ENCODE measurements around the gene CERT1. TPM values are rescaled to one million over a fixed set of nuclear protein-coding genes. Genes with fewer than 3 reads are reported as not detected.

The CERT1 gene
- total and polyA plus RNA-seq, 2 donors (not counting 1 experiment from before 2014, with no cell fraction given), result 18.0 to 36.0 TPM

- Histone ChIP-seq H3K4me3 (replicated peaks in 1 of 4; ENCODE audit: control extremely low read depth in 1 of 4, insufficient read depth in 1 of 4, low read depth in 3 of 4, low read length in 4 of 4) (no peak overlapping the region), H3K4me2 (ENCODE audit: extremely low read depth, insufficient read depth, low read length) (no peak overlapping the region), H3K9me3 (ENCODE audit: control insufficient read depth, insufficient read depth, low read depth, low read length) (no peaks in the 10 kb centered on the region), H3K79me2 (ENCODE audit: control insufficient read depth, insufficient read depth, low read length) (no peaks in the 10 kb centered on the region), H3K27ac (ENCODE audit: insufficient read depth, low read length) (no peak overlapping the region), H3K4me1 (ENCODE audit: control insufficient read depth, extremely low read depth, insufficient read depth, low read length) (no peaks in the 10 kb centered on the region), H2AFZ (ENCODE audit: low read length) (no peak overlapping the region), H4K20me1 (ENCODE audit: control insufficient read depth, extremely low read depth, insufficient read depth, low read length) (no peaks in the 10 kb centered on the region), H3K27me3 (ENCODE audit: control insufficient read depth, insufficient read depth, low read length) (no peaks in the 10 kb centered on the region), H3K9ac (ENCODE audit: insufficient read depth, low read length) (no peak overlapping the region), H3K36me3 (ENCODE audit: control insufficient read depth, insufficient read depth, low read length) (peaks cover 9% of the 10 kb centered on the region)
- no peak for DNase-seq (ENCODE audit: low read depth in 2 of 2)
- no peak for TF ChIP-seq EZH2 (IDR thresholded peaks at IDR 0.05; ENCODE audit: low read length, missing control alignments)
- no peak for TF ChIP-seq CTCF (conservative IDR thresholded peaks at IDR 0.05 in 1 of 2, IDR thresholded peaks at IDR 0.05 in 1 of 2; ENCODE audit: low read depth in 1 of 2, low read length in 2 of 2)
Observed at GRCh38 chr5:75363111-75363510, 148.3 kb downstream of the CERT1 start.

- TF ChIP-seq CTCF (conservative IDR thresholded peaks at IDR 0.05 in 1 of 2, IDR thresholded peaks at IDR 0.05 in 1 of 2; ENCODE audit: low read depth in 1 of 2, low read length in 2 of 2) (no peak), EZH2 (IDR thresholded peaks at IDR 0.05; ENCODE audit: low read length, missing control alignments) (no peak)
- H3K4me2 ChIP-seq (ENCODE audit: extremely low read depth, insufficient read depth, low read length), result no peak overlapping the region
- H3K4me3 ChIP-seq (replicated peaks in 1 of 4; ENCODE audit: control extremely low read depth in 1 of 4, insufficient read depth in 1 of 4, low read depth in 3 of 4, low read length in 4 of 4), result no peak overlapping the region
- no peaks in the 10 kb centered on the region for H3K27me3 ChIP-seq (ENCODE audit: control insufficient read depth, insufficient read depth, low read length)
- no peaks in the 10 kb centered on the region for H3K9me3 ChIP-seq (ENCODE audit: control insufficient read depth, insufficient read depth, low read depth, low read length)
- no peaks in the 10 kb centered on the region for H4K20me1 ChIP-seq (ENCODE audit: control insufficient read depth, extremely low read depth, insufficient read depth, low read length)
- DNase-seq (ENCODE audit: low read depth in 2 of 2), result no peak
- no peak overlapping the region for H3K9ac ChIP-seq (ENCODE audit: insufficient read depth, low read length)
- no peak overlapping the region for H2AFZ ChIP-seq (ENCODE audit: low read length)
- H3K27ac ChIP-seq (ENCODE audit: insufficient read depth, low read length), result no peak overlapping the region
- H3K4me1 ChIP-seq (ENCODE audit: control insufficient read depth, extremely low read depth, insufficient read depth, low read length), result no peaks in the 10 kb centered on the region
- H3K36me3 ChIP-seq (ENCODE audit: control insufficient read depth, insufficient read depth, low read length), result peaks cover 10% of the 10 kb centered on the region
- no peaks in the 10 kb centered on the region for H3K79me2 ChIP-seq (ENCODE audit: control insufficient read depth, insufficient read depth, low read length)
Observed at GRCh38 chr5:75362474-75362975, 148.9 kb downstream of the CERT1 start.

GRCh38 chr5:75361310-75361709, 150.1 kb downstream of the CERT1 start:
- DNase-seq (ENCODE audit: low read depth in 2 of 2), result no peak
- H3K4me3 ChIP-seq (replicated peaks in 1 of 4; ENCODE audit: control extremely low read depth in 1 of 4, insufficient read depth in 1 of 4, low read depth in 3 of 4, low read length in 4 of 4), result no peak overlapping the region
- no peaks in the 10 kb centered on the region for H4K20me1 ChIP-seq (ENCODE audit: control insufficient read depth, extremely low read depth, insufficient read depth, low read length)
- TF ChIP-seq CTCF (conservative IDR thresholded peaks at IDR 0.05 in 1 of 2, IDR thresholded peaks at IDR 0.05 in 1 of 2; ENCODE audit: low read depth in 1 of 2, low read length in 2 of 2) (no peak), EZH2 (IDR thresholded peaks at IDR 0.05; ENCODE audit: low read length, missing control alignments) (no peak)
- no peaks in the 10 kb centered on the region for H3K27me3 ChIP-seq (ENCODE audit: control insufficient read depth, insufficient read depth, low read length)
- H3K9me3 ChIP-seq (ENCODE audit: control insufficient read depth, insufficient read depth, low read depth, low read length), result no peaks in the 10 kb centered on the region
- no peak overlapping the region for H3K4me2 ChIP-seq (ENCODE audit: extremely low read depth, insufficient read depth, low read length)
- H3K79me2 ChIP-seq (ENCODE audit: control insufficient read depth, insufficient read depth, low read length), result no peaks in the 10 kb centered on the region
- no peak overlapping the region for H3K9ac ChIP-seq (ENCODE audit: insufficient read depth, low read length)
- no peak overlapping the region for H2AFZ ChIP-seq (ENCODE audit: low read length)
- peaks cover 13% of the 10 kb centered on the region for H3K36me3 ChIP-seq (ENCODE audit: control insufficient read depth, insufficient read depth, low read length)
- H3K27ac ChIP-seq (ENCODE audit: insufficient read depth, low read length), result no peak overlapping the region
- no peaks in the 10 kb centered on the region for H3K4me1 ChIP-seq (ENCODE audit: control insufficient read depth, extremely low read depth, insufficient read depth, low read length)

Data from fibroblast of lung (primary cell).